Activated naive CD8-positive, alpha-beta T cell treated with anti-CD3 and anti-CD28 coated beads, Interleukin-2, amount 50 U/mL, for 24 hours (primary cell): Measurements from ENCODE around the gene SH3TC1.

Experiments used
- ATAC-seq: fragments of 150-1000 bp; cut with Tn5 transposase; one replicate; pipeline ENCODE4 v1.10.0; 2021
- DNase-seq: peaks from one replicate; pipeline ENCODE4 v3.0.0; 2021
- H3K27ac Mint-ChIP-seq: one replicate; pipeline ENCODE4 v1.8.0; 2021; ENCODE audit warnings: mild to moderate bottlenecking, mixed read lengths
- H3K27me3 Mint-ChIP-seq: one replicate; pipeline ENCODE4 v1.8.0; 2021; ENCODE audit warnings: mixed read lengths
- H3K36me3 Mint-ChIP-seq: one replicate; pipeline ENCODE4 v1.8.0; 2021; ENCODE audit warnings: low read depth, mixed read lengths
- H3K4me1 Mint-ChIP-seq: one replicate; pipeline ENCODE4 v1.8.0; 2021; ENCODE audit warnings: mixed read lengths
- H3K4me3 Mint-ChIP-seq: one replicate; pipeline ENCODE4 v1.8.0; 2021; ENCODE audit warnings: mild to moderate bottlenecking, moderate library complexity, mixed read lengths
- H3K9me3 Mint-ChIP-seq: one replicate; pipeline ENCODE4 v1.8.0; 2021; ENCODE audit warnings: mixed read lengths

The SH3TC1 gene

GRCh38 chr4:8181844-8182243 is 17.2 kb upstream of the SH3TC1 start:
- H3K9me3 Mint-ChIP-seq: no peaks in the 10 kb centered on the region
- H3K4me1 Mint-ChIP-seq: no peaks in the 10 kb centered on the region
- DNase-seq (no peak), ATAC-seq (no peak)
- H3K27ac Mint-ChIP-seq: no peak overlapping the region
- no peaks in the 10 kb centered on the region for H3K36me3 Mint-ChIP-seq
- peaks cover 1% of the 10 kb centered on the region for H3K27me3 Mint-ChIP-seq
- H3K4me3 Mint-ChIP-seq: no peak overlapping the region

- H3K36me3 Mint-ChIP-seq: no peaks in the 10 kb centered on the region
- H3K27me3 Mint-ChIP-seq: peaks cover 1% of the 10 kb centered on the region
- ATAC-seq (no peak), DNase-seq (no peak)
- no peak overlapping the region for H3K27ac Mint-ChIP-seq
- no peak overlapping the region for H3K4me3 Mint-ChIP-seq
- H3K9me3 Mint-ChIP-seq: no peaks in the 10 kb centered on the region
- no peaks in the 10 kb centered on the region for H3K4me1 Mint-ChIP-seq
These were observed 16.8 kb upstream of the SH3TC1 start for GRCh38 chr4:8182294-8182693.

GRCh38 chr4:8182858-8183725 is 16.0 kb upstream of the SH3TC1 start:
- no peak for ATAC-seq

GRCh38 chr4:8184061-8184460 is 15.0 kb upstream of the SH3TC1 start:
- Mint-ChIP-seq H3K4me3 (no peak overlapping the region), H3K36me3 (no peaks in the 10 kb centered on the region), H3K9me3 (no peaks in the 10 kb centered on the region), H3K27ac (no peak overlapping the region), H3K27me3 (peaks cover 1% of the 10 kb centered on the region), H3K4me1 (no peaks in the 10 kb centered on the region)
- ATAC-seq: no peak
- no peak for DNase-seq

More at GRCh38 chr4:8182858-8183725, 16.0 kb upstream of the SH3TC1 start:
- H3K4me3 Mint-ChIP-seq: no peak overlapping the region
- no peak overlapping the region for H3K27ac Mint-ChIP-seq
- DNase-seq: no peak
- H3K9me3 Mint-ChIP-seq: no peaks in the 10 kb centered on the region
- H3K27me3 Mint-ChIP-seq: peaks cover 1% of the 10 kb centered on the region
- no peaks in the 10 kb centered on the region for H3K36me3 Mint-ChIP-seq
- no peaks in the 10 kb centered on the region for H3K4me1 Mint-ChIP-seq

GRCh38 chr4:8185295-8185694 is 13.8 kb upstream of the SH3TC1 start:
- peaks cover 1% of the 10 kb centered on the region for H3K27me3 Mint-ChIP-seq
- H3K36me3 Mint-ChIP-seq: no peaks in the 10 kb centered on the region
- no peak overlapping the region for H3K4me3 Mint-ChIP-seq
- ATAC-seq: no peak
- H3K9me3 Mint-ChIP-seq: no peaks in the 10 kb centered on the region
- no peak for DNase-seq
- H3K4me1 Mint-ChIP-seq: no peaks in the 10 kb centered on the region
- H3K27ac Mint-ChIP-seq: no peak overlapping the region

DNA sequence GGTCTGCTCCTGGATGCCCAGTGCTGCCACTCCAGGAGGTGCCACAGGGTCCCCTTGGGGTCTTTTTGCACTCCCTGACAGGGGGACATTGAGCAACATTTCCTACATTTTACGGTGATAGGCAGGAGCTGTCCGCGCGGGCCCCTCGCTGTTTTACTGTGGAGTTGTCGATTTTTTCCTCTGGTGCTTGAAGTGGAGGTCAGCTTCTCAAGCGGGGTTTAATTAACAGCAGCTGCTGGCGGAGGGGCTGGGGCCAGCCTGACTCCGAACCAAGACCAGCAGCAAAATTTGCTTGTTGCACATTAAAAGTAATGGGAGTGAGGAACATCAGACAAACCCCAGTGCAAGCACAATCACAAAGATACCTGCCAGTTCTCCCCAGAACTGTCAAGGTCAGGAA is 13.2 kb upstream of the SH3TC1 start:
- H3K4me3 Mint-ChIP-seq: no peak overlapping the region
- ATAC-seq: no peak
- no peaks in the 10 kb centered on the region for H3K9me3 Mint-ChIP-seq
- no peak for DNase-seq
- H3K36me3 Mint-ChIP-seq: no peaks in the 10 kb centered on the region
- no peak overlapping the region for H3K27ac Mint-ChIP-seq
- peaks cover 1% of the 10 kb centered on the region for H3K27me3 Mint-ChIP-seq
- no peaks in the 10 kb centered on the region for H3K4me1 Mint-ChIP-seq

GRCh38 chr4:8188085-8188484 is 11.0 kb upstream of the SH3TC1 start:
- Mint-ChIP-seq H3K9me3 (no peaks in the 10 kb centered on the region), H3K27ac (no peak overlapping the region), H3K4me1 (peaks cover 6% of the 10 kb centered on the region), H3K27me3 (peaks cover 1% of the 10 kb centered on the region), H3K36me3 (no peaks in the 10 kb centered on the region), H3K4me3 (no peak overlapping the region)
- DNase-seq (no peak), ATAC-seq (no peak)

- DNase-seq (no peak), ATAC-seq (no peak)
- H3K27ac Mint-ChIP-seq: no peak overlapping the region
- H3K36me3 Mint-ChIP-seq: no peaks in the 10 kb centered on the region
- H3K9me3 Mint-ChIP-seq: no peaks in the 10 kb centered on the region
- peaks cover 1% of the 10 kb centered on the region for H3K27me3 Mint-ChIP-seq
- H3K4me3 Mint-ChIP-seq: no peak overlapping the region
- peaks cover 9% of the 10 kb centered on the region for H3K4me1 Mint-ChIP-seq
These were observed 10.1 kb upstream of the SH3TC1 start for GRCh38 chr4:8188743-8189550.

DNA sequence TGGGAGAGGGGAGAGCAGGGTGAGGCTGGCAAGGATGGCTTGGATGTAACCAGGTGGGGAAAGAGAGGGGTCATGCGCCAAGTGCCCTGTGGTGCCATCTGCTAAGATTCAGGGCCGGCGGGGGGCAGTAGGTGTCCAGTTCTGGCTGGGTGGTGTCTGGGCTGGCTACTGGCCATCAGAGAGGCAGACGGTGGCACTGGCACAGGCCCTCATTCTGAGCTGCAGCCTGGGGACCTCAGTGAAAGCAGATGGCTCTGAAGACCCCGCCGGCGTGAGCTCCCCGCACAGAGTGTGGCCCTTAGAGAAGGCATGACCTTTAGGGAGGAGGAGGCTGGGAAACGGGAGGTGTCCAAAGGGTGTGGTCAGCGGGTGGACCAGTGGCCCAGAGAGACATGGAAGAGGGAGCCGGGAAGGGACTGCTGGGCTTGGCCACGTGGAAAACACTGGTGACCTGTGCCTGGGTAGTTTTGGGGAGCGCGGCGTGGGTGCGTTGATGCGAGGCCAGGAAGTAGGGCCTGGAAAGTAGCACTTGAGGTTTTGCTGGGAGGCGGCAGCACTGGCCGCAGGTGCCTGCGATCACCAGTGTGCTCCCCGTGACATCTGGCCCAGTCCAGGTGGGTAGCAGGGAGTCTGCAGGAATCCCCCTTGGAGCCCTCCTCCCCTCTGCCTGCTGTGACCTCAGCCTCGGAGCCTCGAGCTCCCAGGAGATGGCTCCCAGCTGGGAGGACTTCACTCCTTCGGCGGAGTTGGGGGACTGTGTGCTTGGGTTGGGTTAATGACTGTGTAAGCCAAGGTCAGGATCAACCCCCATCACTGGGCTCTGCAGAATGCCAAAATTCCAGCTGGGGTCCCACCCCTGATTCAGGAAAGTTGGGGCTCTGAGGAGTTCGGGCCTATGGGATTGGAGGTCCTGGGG is 9.3 kb upstream of the SH3TC1 start:
- no peak overlapping the region for H3K4me3 Mint-ChIP-seq
- H3K9me3 Mint-ChIP-seq: no peaks in the 10 kb centered on the region
- DNase-seq (no peak), ATAC-seq (no peak)
- peaks cover 9% of the 10 kb centered on the region for H3K4me1 Mint-ChIP-seq
- peaks cover 1% of the 10 kb centered on the region for H3K27me3 Mint-ChIP-seq
- no peaks in the 10 kb centered on the region for H3K36me3 Mint-ChIP-seq
- no peak overlapping the region for H3K27ac Mint-ChIP-seq

DNA sequence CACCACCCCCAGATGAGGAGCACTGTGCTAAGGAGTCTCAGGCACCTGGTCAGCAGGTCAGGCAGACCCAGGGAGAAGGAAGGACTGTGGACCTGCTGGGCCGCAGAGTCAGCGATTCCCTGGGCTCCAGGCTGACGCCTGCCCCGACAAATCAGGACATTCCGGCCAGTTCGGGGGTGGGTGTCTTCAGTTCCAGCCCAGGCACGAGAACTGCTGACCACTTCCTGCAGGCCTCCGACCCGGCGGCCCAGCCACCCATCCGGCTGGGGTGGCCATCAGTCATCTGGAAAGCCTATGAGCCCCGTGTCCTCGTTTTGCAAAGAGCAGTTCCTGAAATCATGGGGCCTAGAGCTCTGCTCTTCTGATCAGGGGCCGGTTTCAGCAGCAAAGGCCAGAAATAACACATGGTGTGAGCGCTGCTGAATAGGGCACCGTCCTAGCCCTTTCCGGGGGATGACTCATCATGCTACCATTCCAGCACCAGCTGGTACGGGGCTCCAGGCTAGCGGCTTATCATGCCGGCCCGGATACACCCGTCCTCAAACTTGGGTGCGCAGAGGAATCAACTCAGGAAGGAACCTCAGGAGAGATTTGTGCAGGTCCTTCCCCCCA is 7.8 kb upstream of the SH3TC1 start:
- DNase-seq: no peak
- ATAC-seq: no peak
- H3K9me3 Mint-ChIP-seq: no peaks in the 10 kb centered on the region
- H3K27ac Mint-ChIP-seq: no peak overlapping the region
- H3K4me1 Mint-ChIP-seq: peaks cover 9% of the 10 kb centered on the region
- H3K36me3 Mint-ChIP-seq: no peaks in the 10 kb centered on the region
- no peak overlapping the region for H3K4me3 Mint-ChIP-seq
- peaks cover under 1% of the 10 kb centered on the region for H3K27me3 Mint-ChIP-seq

DNA sequence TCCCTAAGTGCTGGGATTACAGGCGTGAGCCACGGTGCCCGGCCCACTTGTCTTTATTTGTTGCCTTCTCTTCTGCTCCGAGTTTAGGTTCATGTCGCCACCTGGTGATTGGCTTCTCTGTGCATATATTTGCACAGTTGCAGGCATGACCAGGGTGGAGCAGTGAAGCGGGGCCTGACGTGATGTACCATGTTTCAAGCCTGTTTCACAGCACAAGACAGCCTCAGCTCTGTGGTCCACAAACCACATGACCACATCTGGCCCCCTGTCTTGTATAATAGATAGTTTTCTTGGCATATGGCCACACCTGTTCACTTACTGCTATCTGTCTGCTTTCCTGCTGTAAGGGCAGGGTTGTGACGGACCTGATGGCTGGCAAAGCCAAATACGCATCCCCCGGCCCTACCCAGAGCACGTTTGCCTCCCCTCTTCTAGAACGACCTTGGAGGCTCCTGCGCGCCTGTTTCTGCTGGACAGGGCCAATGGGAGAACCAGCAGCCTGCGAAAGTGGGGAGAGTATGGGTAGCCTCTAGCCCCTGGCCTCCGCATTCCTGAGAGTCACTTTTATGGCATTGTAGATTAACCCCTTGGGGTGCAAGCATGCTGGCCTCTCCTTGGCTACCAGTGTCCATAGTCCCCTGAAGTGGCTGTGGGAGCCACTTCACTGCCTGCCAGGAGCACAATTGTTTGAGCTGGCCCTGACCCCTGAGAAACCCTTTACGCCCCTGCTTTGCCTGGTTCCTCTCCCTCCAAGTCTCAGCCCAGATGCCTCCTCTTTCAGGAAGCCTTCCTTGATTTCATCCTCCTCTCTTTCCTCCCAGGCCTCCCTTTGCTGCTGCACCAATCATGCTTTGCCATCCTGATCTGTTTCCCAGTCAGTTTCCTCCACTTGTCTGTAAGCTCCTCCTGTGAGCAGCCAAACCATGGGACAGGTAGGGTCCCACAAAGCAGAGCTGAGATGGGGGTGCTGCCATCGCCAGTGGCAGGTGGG is 6.0 kb upstream of the SH3TC1 start:
- Mint-ChIP-seq H3K27me3 (no peaks in the 10 kb centered on the region), H3K4me1 (peaks cover 10% of the 10 kb centered on the region), H3K4me3 (no peak overlapping the region), H3K27ac (no peak overlapping the region), H3K36me3 (no peaks in the 10 kb centered on the region), H3K9me3 (no peaks in the 10 kb centered on the region)
- DNase-seq (peak; percentile 30), ATAC-seq (peak; percentile 37)

DNA sequence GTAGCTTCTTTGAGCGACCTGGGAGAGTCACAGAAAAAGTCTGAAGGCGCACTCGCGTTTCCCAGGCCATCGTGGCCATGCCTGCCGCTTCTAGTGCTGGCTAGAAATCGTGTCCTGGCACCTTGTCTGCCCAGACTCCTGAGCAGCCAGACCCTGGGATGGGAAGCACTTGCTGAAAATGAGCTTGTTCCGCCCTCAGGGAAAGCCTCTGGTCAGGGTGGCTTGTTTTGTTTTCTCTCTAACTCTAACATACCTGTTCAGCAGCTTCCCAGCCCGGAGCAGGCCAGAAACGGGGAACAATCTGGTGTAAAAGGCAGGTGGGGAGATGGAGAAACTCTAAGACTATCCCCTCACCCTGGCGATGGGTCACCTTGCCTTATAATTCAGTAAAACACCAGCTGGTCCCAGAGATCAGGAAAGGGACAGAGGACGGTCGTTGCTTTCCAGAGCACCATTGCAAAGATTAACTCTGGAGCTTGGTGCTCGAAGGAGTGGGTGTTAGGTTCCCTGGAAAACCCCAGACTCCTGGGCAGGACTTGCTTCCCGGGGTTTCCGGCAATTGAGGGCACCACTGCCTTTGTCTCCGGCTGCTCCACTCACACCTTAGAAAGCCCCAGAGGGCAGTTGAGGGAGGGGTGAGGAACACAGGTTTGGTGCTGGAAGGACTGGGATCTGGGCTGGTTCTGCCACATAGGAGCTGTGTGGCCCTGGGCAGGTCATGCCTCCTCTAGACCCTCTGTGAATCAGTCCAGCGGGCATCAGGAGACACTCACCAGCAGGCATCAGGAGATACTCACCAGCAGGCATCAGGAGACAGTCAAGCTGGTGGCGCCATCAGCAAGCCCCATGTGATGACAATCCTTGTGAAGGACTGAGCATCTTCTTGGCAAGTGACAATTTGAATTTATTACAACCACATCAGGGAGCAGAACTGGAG is 4.5 kb upstream of the SH3TC1 start:
- DNase-seq: no peak
- no peaks in the 10 kb centered on the region for H3K36me3 Mint-ChIP-seq
- H3K4me3 Mint-ChIP-seq: no peak overlapping the region
- H3K9me3 Mint-ChIP-seq: no peaks in the 10 kb centered on the region
- no peak overlapping the region for H3K27ac Mint-ChIP-seq
- H3K4me1 Mint-ChIP-seq: peaks cover 22% of the 10 kb centered on the region
- no peak for ATAC-seq
- no peaks in the 10 kb centered on the region for H3K27me3 Mint-ChIP-seq
